ENCODE data around the gene BTD. TPM values are rescaled to one million over a fixed set of nuclear protein-coding genes. Genes with fewer than 3 reads are reported as not detected.

BTD gene
- total and polyA plus RNA-seq, 12 donors: 4.8 to 17.2 (median 13.0) TPM

GRCh38 chr3:15578289-15578867, 23.2 kb upstream of the BTD start:
- TF ChIP-seq CTCF (IDR thresholded peaks at IDR 0.05): no peak
- peaks cover 0 to 20% (median 0%) of the 10 kb centered on the region in 9 donors for H3K4me1 ChIP-seq
- no peak overlapping the region for H3K27ac ChIP-seq
- intact Hi-C loops (cut with DNase I): loop anchor here in 2 of 10 donors (10.0 kb wide), 2 partner anchors 334 to 354 kb away; no protein-coding TSS in a partner anchor
- no peaks in the 10 kb centered on the region for H3K27me3 ChIP-seq
- DNase-seq (no peak), ATAC-seq (no peak)
- no peaks in the 10 kb centered on the region for H3K9me3 ChIP-seq
- H3K36me3 ChIP-seq: peaks cover 0 to 97% (median 34%) of the 10 kb centered on the region in 9 donors
- WGBS, 2 donors: 68 to 70% methylated on average over 3 of the region's 3 CpGs
- H3K4me3 ChIP-seq: no peak overlapping the region

DNA sequence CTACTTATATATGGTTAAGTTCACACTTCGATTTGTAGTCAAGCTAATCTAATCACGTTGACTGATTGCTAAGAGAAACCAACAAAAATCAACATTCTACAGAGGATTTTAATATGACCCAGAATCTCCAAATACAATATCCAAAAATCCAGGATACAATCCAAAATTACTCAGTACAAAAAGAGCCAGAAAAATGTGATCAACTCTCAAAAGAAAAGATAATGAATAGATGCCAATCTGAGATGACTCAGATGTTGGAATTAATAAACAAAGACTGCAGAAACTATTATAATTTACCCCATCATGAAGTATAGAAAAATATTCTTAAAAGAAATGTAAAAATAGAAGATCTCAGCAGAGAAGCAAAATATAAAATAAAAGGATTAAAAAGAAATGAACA, 22.5 kb upstream of the BTD start:
- peaks cover 0 to 97% (median 29%) of the 10 kb centered on the region in 9 donors for H3K36me3 ChIP-seq
- intact Hi-C loops (cut with DNase I): loop anchor here in 2 of 10 donors (10.0 kb wide), 2 partner anchors 334 to 354 kb away; no protein-coding TSS in a partner anchor

DNA sequence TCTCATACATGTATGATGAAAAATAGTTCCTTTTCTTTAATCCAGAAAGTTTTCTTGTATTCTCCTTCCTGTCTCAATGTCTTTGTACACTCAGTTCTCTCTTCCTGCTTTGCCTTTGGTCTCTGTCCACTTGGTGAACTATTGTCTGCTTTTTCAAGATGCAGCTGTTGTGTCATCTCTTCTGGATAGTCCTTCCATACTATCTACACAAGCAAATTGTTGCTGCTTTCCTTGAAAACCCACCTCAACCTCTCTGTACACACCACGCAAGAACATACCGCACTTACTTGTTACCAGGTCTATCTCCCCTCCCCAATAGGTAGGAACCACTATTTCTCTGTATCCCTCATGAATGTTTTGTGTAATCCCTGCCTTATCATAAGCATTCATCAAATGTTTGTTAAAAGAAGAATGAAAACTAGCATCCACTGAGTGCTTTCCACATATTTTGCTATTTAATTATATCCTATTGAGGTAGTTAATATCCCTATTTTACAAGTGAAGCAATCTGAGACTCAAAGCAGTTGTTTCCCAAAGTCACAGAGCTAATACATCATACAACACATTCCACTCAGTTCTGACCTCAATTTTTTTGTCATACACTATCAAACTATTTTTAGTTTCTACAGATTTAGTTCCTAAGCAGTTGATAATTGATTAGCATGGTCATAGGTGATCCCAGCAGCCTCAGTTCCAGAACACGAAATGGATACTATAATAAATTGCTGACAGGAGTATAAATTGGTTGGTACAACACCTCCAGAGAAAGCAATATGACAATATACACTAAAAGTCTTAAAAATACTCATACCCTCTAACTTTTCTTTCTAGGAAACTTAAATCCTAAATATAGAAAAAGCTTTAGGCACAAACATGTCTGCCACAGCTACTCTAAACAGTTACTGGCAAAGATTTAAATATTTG, 19.8 kb upstream of the BTD start:
- Histone ChIP-seq H3K4me3 (no peak overlapping the region), H3K4me1 (peaks cover 0 to 16% (median 0%) of the 10 kb centered on the region in 9 donors), H3K27me3 (no peaks in the 10 kb centered on the region), H3K9me3 (no peaks in the 10 kb centered on the region), H3K27ac (no peak overlapping the region), H3K36me3 (peaks cover 0 to 100% (median 31%) of the 10 kb centered on the region in 9 donors)
- TF ChIP-seq CTCF (IDR thresholded peaks at IDR 0.05): no peak
- DNase-seq (no peak), ATAC-seq (no peak)
- intact Hi-C loops (cut with DNase I): loop anchor here in 1 of 10 donors (10.0 kb wide), 1 partner anchor 327 kb away; no protein-coding TSS in a partner anchor
- 95 to 96% methylated on average over 3 of the region's 3 CpGs for WGBS, 2 donors

More for the DNA sequence above, 22.5 kb upstream of the BTD start:
- H3K27me3 ChIP-seq: no peaks in the 10 kb centered on the region
- H3K27ac ChIP-seq: no peak overlapping the region
- no peak for TF ChIP-seq CTCF (IDR thresholded peaks at IDR 0.05)
- H3K4me3 ChIP-seq: no peak overlapping the region
- WGBS, 2 donors: 67 to 78% methylated on average over 2 of the region's 2 CpGs
- ATAC-seq: no peak
- DNase-seq: no peak
- peaks cover 0 to 20% (median 0%) of the 10 kb centered on the region in 9 donors for H3K4me1 ChIP-seq
- H3K9me3 ChIP-seq: no peaks in the 10 kb centered on the region

DNA sequence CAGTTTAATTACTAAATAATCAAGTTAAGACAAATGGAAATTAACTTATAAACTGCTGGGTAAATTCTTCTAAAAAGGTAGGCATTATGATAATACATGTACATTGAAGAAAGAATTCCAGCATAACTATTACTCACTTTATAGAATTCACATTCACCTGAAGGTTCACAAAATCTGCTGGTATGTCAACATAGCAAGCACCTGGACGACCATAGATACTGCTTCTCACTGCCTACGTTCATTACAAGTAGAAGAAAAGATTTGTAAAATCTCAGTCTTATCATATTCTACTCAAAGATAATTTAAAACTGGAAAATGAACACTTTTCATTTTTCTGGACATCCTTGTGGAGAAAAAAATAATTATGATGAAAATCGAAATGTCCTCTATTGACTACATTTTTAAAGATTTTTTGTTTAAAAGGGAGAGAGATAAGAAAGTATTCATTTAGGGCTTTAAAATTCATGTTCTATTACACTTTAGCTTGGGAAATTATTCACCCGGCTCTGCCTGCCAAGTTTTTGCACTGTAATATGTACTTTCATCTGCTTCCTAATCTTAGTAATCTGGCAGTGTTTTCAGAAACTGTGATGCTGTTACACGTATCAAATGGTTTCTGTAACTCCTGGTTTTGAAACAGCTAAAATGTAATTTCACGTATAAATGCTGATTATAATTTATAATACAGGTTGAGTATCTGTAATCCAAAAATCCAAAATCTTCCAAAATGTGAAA, 16.3 kb upstream of the BTD start:
- no peak for TF ChIP-seq CTCF (IDR thresholded peaks at IDR 0.05)
- DNase-seq: no peak
- Histone ChIP-seq H3K36me3 (peaks cover 0 to 100% (median 44%) of the 10 kb centered on the region in 9 donors), H3K4me3 (no peak overlapping the region), H3K4me1 (no peaks in the 10 kb centered on the region), H3K9me3 (no peaks in the 10 kb centered on the region), H3K27me3 (no peaks in the 10 kb centered on the region), H3K27ac (no peak overlapping the region)
- 83 to 90% methylated on average over 6 of the region's 6 CpGs for WGBS, 2 donors
- ATAC-seq: no peak
- intact Hi-C loops (cut with DNase I): loop anchor here in 1 of 10 donors (10.0 kb wide), 1 partner anchor 330 kb away; no protein-coding TSS in a partner anchor
